ENCODE measurements around the gene SPATA32.

The SPATA32 gene

GRCh38 chr17:45309400-45309799 lies 47.5 kb upstream of the SPATA32 start:
- no peak overlapping the region for H2BK120ac ChIP-seq (ENCODE audit: low read depth, low read length)
- peaks cover 10% of the 10 kb centered on the region for H3K79me1 ChIP-seq (ENCODE audit: low read depth, low read length)
- H3K9me3 ChIP-seq (replicated peaks in 1 of 2; ENCODE audit: control insufficient read depth in 2 of 2, insufficient read depth in 1 of 2, low read depth in 1 of 2, low read length in 2 of 2) = no peaks in the 10 kb centered on the region
- H4K8ac ChIP-seq (ENCODE audit: low read depth, low read length) = no peak overlapping the region
- no peaks in the 10 kb centered on the region for H3K27me3 ChIP-seq (ENCODE audit: control insufficient read depth in 3 of 3, insufficient read depth in 3 of 3, low read depth in 1 of 3, low read length in 3 of 3)
- H3K4me3 ChIP-seq (ENCODE audit: low read length in 2 of 2) = no peak overlapping the region
- no peak overlapping the region for H3K27ac ChIP-seq (replicated peaks; ENCODE audit: low read length)
- H3K4ac ChIP-seq (ENCODE audit: low read length) = no peak overlapping the region
- WGBS, 2 donors (ENCODE audit: extremely low coverage in 2 of 2, insufficient read length in 2 of 2, insufficient replicate concordance in 1 of 2) = no CpG with 5 or more reads among the region's 4 CpGs
- H2BK12ac ChIP-seq (ENCODE audit: low read length) = no peak overlapping the region
- no peak overlapping the region for H3K9ac ChIP-seq (ENCODE audit: low read depth, low read length, poor library complexity)
- peak overlapping the region; percentile 21 for H3K23ac ChIP-seq (ENCODE audit: low read depth, low read length, poor library complexity)
- peaks cover 1 to 11% of the 10 kb centered on the region in 2 donors for H3K4me1 ChIP-seq (ENCODE audit: control insufficient read depth in 2 of 2, insufficient read depth in 1 of 2, low read depth in 1 of 2, low read length in 2 of 2)
- peaks cover 2 to 29% of the 10 kb centered on the region in 2 donors for H3K36me3 ChIP-seq (replicated peaks in 1 of 2; ENCODE audit: control insufficient read depth in 2 of 2, insufficient read depth in 2 of 2, low read length in 2 of 2)
- no peak overlapping the region for H2AK5ac ChIP-seq (ENCODE audit: low read depth, low read length)
- H3K18ac ChIP-seq (ENCODE audit: low read length) = no peak overlapping the region
- no peak overlapping the region for H2BK15ac ChIP-seq (ENCODE audit: low read length)
- no peak overlapping the region for H3K14ac ChIP-seq (ENCODE audit: low read length)
- H4K91ac ChIP-seq (ENCODE audit: low read depth, low read length, poor library complexity) = no peak overlapping the region
- no peak overlapping the region for H2AFZ ChIP-seq (ENCODE audit: low read length)
- no peak overlapping the region for H3K4me2 ChIP-seq (ENCODE audit: insufficient read depth, low read length, poor library complexity, severe bottlenecking)
- H2BK5ac ChIP-seq (ENCODE audit: low read length) = no peak overlapping the region
- no peak for DNase-seq (ENCODE audit: low spot score)

DNA sequence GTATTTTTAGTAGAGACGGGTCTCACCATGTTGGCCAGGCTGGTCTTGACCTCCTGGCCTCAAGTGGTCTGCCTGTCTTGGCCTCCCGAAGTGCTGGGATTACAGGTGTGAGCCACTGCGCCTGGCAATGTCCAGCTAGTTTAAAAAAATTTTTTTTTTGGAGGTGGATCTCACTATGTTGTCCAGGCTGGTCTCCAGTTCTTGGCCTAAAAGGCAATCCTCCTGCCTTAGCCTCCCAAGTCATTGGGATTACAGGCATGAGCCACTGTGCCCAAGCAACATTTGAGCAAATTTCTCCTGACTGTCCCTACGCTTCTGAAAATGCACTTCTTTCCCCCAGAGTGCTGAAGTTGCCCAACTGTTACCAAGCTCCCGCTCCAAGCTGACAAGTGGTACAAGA lies 46.9 kb upstream of the SPATA32 start:
- no peaks in the 10 kb centered on the region for H3K9me3 ChIP-seq (replicated peaks in 1 of 2; ENCODE audit: control insufficient read depth in 2 of 2, insufficient read depth in 1 of 2, low read depth in 1 of 2, low read length in 2 of 2)
- H3K27me3 ChIP-seq (ENCODE audit: control insufficient read depth in 3 of 3, insufficient read depth in 3 of 3, low read depth in 1 of 3, low read length in 3 of 3) = no peaks in the 10 kb centered on the region
- H3K9ac ChIP-seq (ENCODE audit: low read depth, low read length, poor library complexity) = no peak overlapping the region
- no peak overlapping the region for H2BK12ac ChIP-seq (ENCODE audit: low read length)
- no peak overlapping the region for H3K4me3 ChIP-seq (ENCODE audit: low read length in 2 of 2)
- H3K14ac ChIP-seq (ENCODE audit: low read length) = no peak overlapping the region
- H3K18ac ChIP-seq (ENCODE audit: low read length) = no peak overlapping the region
- H2BK120ac ChIP-seq (ENCODE audit: low read depth, low read length) = no peak overlapping the region
- no peak overlapping the region for H3K4me2 ChIP-seq (ENCODE audit: insufficient read depth, low read length, poor library complexity, severe bottlenecking)
- H2BK5ac ChIP-seq (ENCODE audit: low read length) = no peak overlapping the region
- peaks cover 2 to 29% of the 10 kb centered on the region in 2 donors for H3K36me3 ChIP-seq (replicated peaks in 1 of 2; ENCODE audit: control insufficient read depth in 2 of 2, insufficient read depth in 2 of 2, low read length in 2 of 2)
- no peak overlapping the region for H4K91ac ChIP-seq (ENCODE audit: low read depth, low read length, poor library complexity)
- no peak overlapping the region for H3K27ac ChIP-seq (replicated peaks; ENCODE audit: low read length)
- no peak for DNase-seq (ENCODE audit: low spot score)
- H2BK15ac ChIP-seq (ENCODE audit: low read length) = no peak overlapping the region
- H4K8ac ChIP-seq (ENCODE audit: low read depth, low read length) = no peak overlapping the region
- H3K4ac ChIP-seq (ENCODE audit: low read length) = no peak overlapping the region
- H3K4me1 ChIP-seq (ENCODE audit: control insufficient read depth in 2 of 2, insufficient read depth in 1 of 2, low read depth in 1 of 2, low read length in 2 of 2) = peaks cover 0 to 6% of the 10 kb centered on the region in 2 donors
- peaks cover 10% of the 10 kb centered on the region for H3K79me1 ChIP-seq (ENCODE audit: low read depth, low read length)
- H2AK5ac ChIP-seq (ENCODE audit: low read depth, low read length) = no peak overlapping the region
- H2AFZ ChIP-seq (ENCODE audit: low read length) = no peak overlapping the region
- H3K23ac ChIP-seq (ENCODE audit: low read depth, low read length, poor library complexity) = peak overlapping the region; percentile 21
- no CpG with 5 or more reads among the region's 5 CpGs for WGBS, 2 donors (ENCODE audit: extremely low coverage in 2 of 2, insufficient read length in 2 of 2, insufficient replicate concordance in 1 of 2)

GRCh38 chr17:45308016-45308365 lies 46.1 kb upstream of the SPATA32 start:
- no peak overlapping the region for H3K14ac ChIP-seq (ENCODE audit: low read length)
- H3K23ac ChIP-seq (ENCODE audit: low read depth, low read length, poor library complexity) = no peak overlapping the region
- no peak overlapping the region for H2AK5ac ChIP-seq (ENCODE audit: low read depth, low read length)
- no peak overlapping the region for H4K91ac ChIP-seq (ENCODE audit: low read depth, low read length, poor library complexity)
- no peak overlapping the region for H2BK12ac ChIP-seq (ENCODE audit: low read length)
- no peak for DNase-seq (ENCODE audit: low spot score)
- H3K27ac ChIP-seq (replicated peaks; ENCODE audit: low read length) = no peak overlapping the region
- H4K8ac ChIP-seq (ENCODE audit: low read depth, low read length) = no peak overlapping the region
- no peak overlapping the region for H3K18ac ChIP-seq (ENCODE audit: low read length)
- peaks cover 0 to 4% of the 10 kb centered on the region in 2 donors for H3K4me1 ChIP-seq (ENCODE audit: control insufficient read depth in 2 of 2, insufficient read depth in 1 of 2, low read depth in 1 of 2, low read length in 2 of 2)
- H3K79me1 ChIP-seq (ENCODE audit: low read depth, low read length) = peaks cover 8% of the 10 kb centered on the region
- no peak overlapping the region for H3K4me3 ChIP-seq (ENCODE audit: low read length in 2 of 2)
- H3K9ac ChIP-seq (ENCODE audit: low read depth, low read length, poor library complexity) = no peak overlapping the region
- WGBS, 2 donors (ENCODE audit: extremely low coverage in 2 of 2, insufficient read length in 2 of 2, insufficient replicate concordance in 1 of 2) = no CpG with 5 or more reads among the region's 6 CpGs
- no peaks in the 10 kb centered on the region for H3K27me3 ChIP-seq (ENCODE audit: control insufficient read depth in 3 of 3, insufficient read depth in 3 of 3, low read depth in 1 of 3, low read length in 3 of 3)
- H2AFZ ChIP-seq (ENCODE audit: low read length) = no peak overlapping the region
- no peak overlapping the region for H2BK120ac ChIP-seq (ENCODE audit: low read depth, low read length)
- H3K4me2 ChIP-seq (ENCODE audit: insufficient read depth, low read length, poor library complexity, severe bottlenecking) = no peak overlapping the region
- no peaks in the 10 kb centered on the region for H3K9me3 ChIP-seq (replicated peaks in 1 of 2; ENCODE audit: control insufficient read depth in 2 of 2, insufficient read depth in 1 of 2, low read depth in 1 of 2, low read length in 2 of 2)
- H3K4ac ChIP-seq (ENCODE audit: low read length) = no peak overlapping the region
- H2BK15ac ChIP-seq (ENCODE audit: low read length) = no peak overlapping the region
- peaks cover 2 to 29% of the 10 kb centered on the region in 2 donors for H3K36me3 ChIP-seq (replicated peaks in 1 of 2; ENCODE audit: control insufficient read depth in 2 of 2, insufficient read depth in 2 of 2, low read length in 2 of 2)
- H2BK5ac ChIP-seq (ENCODE audit: low read length) = no peak overlapping the region

GRCh38 chr17:45307290-45308015 lies 45.6 kb upstream of the SPATA32 start:
- no peak for DNase-seq (ENCODE audit: low spot score)
- Histone ChIP-seq H2BK120ac (ENCODE audit: low read depth, low read length) (no peak overlapping the region), H2BK15ac (ENCODE audit: low read length) (no peak overlapping the region), H2AFZ (ENCODE audit: low read length) (no peak overlapping the region), H4K91ac (ENCODE audit: low read depth, low read length, poor library complexity) (no peak overlapping the region), H3K4me3 (ENCODE audit: low read length in 2 of 2) (no peak overlapping the region), H3K79me1 (ENCODE audit: low read depth, low read length) (peaks cover 8% of the 10 kb centered on the region), H4K8ac (ENCODE audit: low read depth, low read length) (no peak overlapping the region), H2BK5ac (ENCODE audit: low read length) (no peak overlapping the region), H3K27ac (replicated peaks; ENCODE audit: low read length) (no peak overlapping the region), H3K9ac (ENCODE audit: low read depth, low read length, poor library complexity) (no peak overlapping the region), H3K4me1 (ENCODE audit: control insufficient read depth in 2 of 2, insufficient read depth in 1 of 2, low read depth in 1 of 2, low read length in 2 of 2) (peaks cover 0 to 4% of the 10 kb centered on the region in 2 donors), H2BK12ac (ENCODE audit: low read length) (no peak overlapping the region), H3K9me3 (replicated peaks in 1 of 2; ENCODE audit: control insufficient read depth in 2 of 2, insufficient read depth in 1 of 2, low read depth in 1 of 2, low read length in 2 of 2) (no peaks in the 10 kb centered on the region), H3K14ac (ENCODE audit: low read length) (no peak overlapping the region), H3K4me2 (ENCODE audit: insufficient read depth, low read length, poor library complexity, severe bottlenecking) (no peak overlapping the region), H3K4ac (ENCODE audit: low read length) (no peak overlapping the region), H3K27me3 (ENCODE audit: control insufficient read depth in 3 of 3, insufficient read depth in 3 of 3, low read depth in 1 of 3, low read length in 3 of 3) (no peaks in the 10 kb centered on the region), H2AK5ac (ENCODE audit: low read depth, low read length) (no peak overlapping the region), H3K36me3 (replicated peaks in 1 of 2; ENCODE audit: control insufficient read depth in 2 of 2, insufficient read depth in 2 of 2, low read length in 2 of 2) (peaks cover 2 to 29% of the 10 kb centered on the region in 2 donors), H3K23ac (ENCODE audit: low read depth, low read length, poor library complexity) (no peak overlapping the region), H3K18ac (ENCODE audit: low read length) (no peak overlapping the region)
- no CpG with 5 or more reads among the region's 9 CpGs for WGBS, 2 donors (ENCODE audit: extremely low coverage in 2 of 2, insufficient read length in 2 of 2, insufficient replicate concordance in 1 of 2)
